Astrocyte (in vitro differentiated cells and primary cell): ENCODE data around the gene PSEN1. TPM values are rescaled to one million over a fixed set of nuclear protein-coding genes. Genes with fewer than 3 reads are reported as not detected.

ENCODE experiments used
- DNase-seq: peaks from one replicate; pipeline ENCODE4 v3.0.0-alpha.2; 2010; ENCODE audit warnings: low read depth
- FAIRE-seq: peaks from 2 replicates; lab custom pipeline; 2011; peaks lifted over from hg19 to GRCh38; lab: Jason Lieb, UNC
- H2AFZ ChIP-seq: 2 replicates; pipeline ENCODE4 v1.6.0; 2012; ENCODE audit warnings: low read depth, low read length, inconsistent platforms
- H3K27ac ChIP-seq: 2 replicates; pipeline ENCODE4 v1.5.1; 2011; ENCODE audit warnings: low read depth, low read length, inconsistent platforms
- H3K27me3 ChIP-seq: 2 replicates; pipeline ENCODE4 v1.6.0; 2011; ENCODE audit warnings: low read length, inconsistent platforms; ENCODE audit not compliant: insufficient read depth
- H3K36me3 ChIP-seq: 2 replicates; pipeline ENCODE4 v1.5.1; 2011; ENCODE audit warnings: low read length, inconsistent platforms; ENCODE audit not compliant: insufficient read depth
- H3K4me1 ChIP-seq: 2 replicates; pipeline ENCODE4 v1.5.1; 2011; ENCODE audit warnings: low read length, inconsistent platforms; ENCODE audit not compliant: insufficient read depth
- H3K4me2 ChIP-seq: 2 replicates; pipeline ENCODE4 v1.6.0; 2012; ENCODE audit warnings: low read length, inconsistent platforms
- H3K4me3 ChIP-seq: 2 replicates; pipeline ENCODE4 v1.5.1; 2011; ENCODE audit warnings: low read depth, mild to moderate bottlenecking, low read length, inconsistent platforms; ENCODE audit not compliant: insufficient read depth
- H3K79me2 ChIP-seq: 2 replicates; pipeline ENCODE4 v1.6.0; 2012; ENCODE audit warnings: mild to moderate bottlenecking, low read length, inconsistent platforms; ENCODE audit not compliant: insufficient read depth
- H3K9ac ChIP-seq: 2 replicates; pipeline ENCODE4 v1.6.0; 2012; ENCODE audit warnings: mild to moderate bottlenecking, low read length, inconsistent platforms
- H3K9me3 ChIP-seq: 2 replicates; pipeline ENCODE4 v1.5.1; 2012; ENCODE audit warnings: low read depth, mild to moderate bottlenecking, low read length, inconsistent platforms; ENCODE audit not compliant: insufficient read depth
- H4K20me1 ChIP-seq: 2 replicates; pipeline ENCODE4 v1.6.0; 2012; ENCODE audit warnings: low read length, inconsistent platforms; ENCODE audit not compliant: insufficient read depth
- H3K27ac Mint-ChIP-seq: one replicate; pipeline ENCODE4 v1.8.0; 2021; ENCODE audit warnings: mild to moderate bottlenecking, mixed read lengths; ENCODE audit not compliant: unreplicated experiment
- H3K27me3 Mint-ChIP-seq: one replicate; pipeline ENCODE4 v1.8.0; 2021; ENCODE audit warnings: low read depth, mixed read lengths; ENCODE audit not compliant: unreplicated experiment
- H3K36me3 Mint-ChIP-seq: one replicate; pipeline ENCODE4 v1.8.0; 2021; ENCODE audit warnings: low read depth, mixed read lengths; ENCODE audit not compliant: unreplicated experiment
- H3K4me1 Mint-ChIP-seq: one replicate; pipeline ENCODE4 v1.8.0; 2021; ENCODE audit warnings: low read depth, mixed read lengths; ENCODE audit not compliant: unreplicated experiment
- H3K4me3 Mint-ChIP-seq: one replicate; pipeline ENCODE4 v1.8.0; 2021; ENCODE audit warnings: mild to moderate bottlenecking, moderate library complexity, mixed read lengths; ENCODE audit not compliant: unreplicated experiment
- H3K9me3 Mint-ChIP-seq: one replicate; pipeline ENCODE4 v1.8.0; 2021; ENCODE audit warnings: mild to moderate bottlenecking, mixed read lengths; ENCODE audit not compliant: unreplicated experiment
- EZH2 ChIP-seq: IDR thresholded peaks from 2 replicates; pipeline ENCODE4 v1.6.1; 2012; ENCODE audit warnings: mild to moderate bottlenecking, low read length, inconsistent platforms; ENCODE audit not compliant: insufficient read depth
- total RNA-seq: library from RNA; stranded (reverse); gene quantifications from 2 replicates; pipeline ENCODE4 v1.2.1, GENCODE V29; 2021
- TF ChIP-seq, protein P1 (sequence below): IDR thresholded peaks from 2 replicates; pipeline ENCODE4 v1.5.1; 2011; ENCODE audit warnings: low read depth, mild to moderate bottlenecking, inconsistent platforms, low read length, moderate library complexity; ENCODE audit not compliant: insufficient read depth

Gene PSEN1
- total RNA-seq, 1 donor from 2014 or later = 89.5 TPM

GRCh38 chr14:73230051-73230450, 93.7 kb downstream of the PSEN1 start:
- FAIRE-seq = no peak
- Histone ChIP-seq H3K9me3 (no peaks in the 10 kb centered on the region), H2AFZ (no peak overlapping the region), H3K9ac (no peak overlapping the region), H3K4me1 (peaks cover 18% of the 10 kb centered on the region), H3K4me2 (no peak overlapping the region), H3K4me3 (no peak overlapping the region), H3K27ac (no peak overlapping the region), H4K20me1 (no peaks in the 10 kb centered on the region), H3K36me3 (no peaks in the 10 kb centered on the region), H3K79me2 (no peaks in the 10 kb centered on the region), H3K27me3 (peaks cover 21% of the 10 kb centered on the region)
- Mint-ChIP-seq H3K27ac (no peak overlapping the region), H3K4me1 (peaks cover 29% of the 10 kb centered on the region), H3K9me3 (no peaks in the 10 kb centered on the region), H3K36me3 (no peaks in the 10 kb centered on the region), H3K4me3 (no peak overlapping the region), H3K27me3 (peaks cover 11% of the 10 kb centered on the region)
- TF ChIP-seq, protein P1, sequence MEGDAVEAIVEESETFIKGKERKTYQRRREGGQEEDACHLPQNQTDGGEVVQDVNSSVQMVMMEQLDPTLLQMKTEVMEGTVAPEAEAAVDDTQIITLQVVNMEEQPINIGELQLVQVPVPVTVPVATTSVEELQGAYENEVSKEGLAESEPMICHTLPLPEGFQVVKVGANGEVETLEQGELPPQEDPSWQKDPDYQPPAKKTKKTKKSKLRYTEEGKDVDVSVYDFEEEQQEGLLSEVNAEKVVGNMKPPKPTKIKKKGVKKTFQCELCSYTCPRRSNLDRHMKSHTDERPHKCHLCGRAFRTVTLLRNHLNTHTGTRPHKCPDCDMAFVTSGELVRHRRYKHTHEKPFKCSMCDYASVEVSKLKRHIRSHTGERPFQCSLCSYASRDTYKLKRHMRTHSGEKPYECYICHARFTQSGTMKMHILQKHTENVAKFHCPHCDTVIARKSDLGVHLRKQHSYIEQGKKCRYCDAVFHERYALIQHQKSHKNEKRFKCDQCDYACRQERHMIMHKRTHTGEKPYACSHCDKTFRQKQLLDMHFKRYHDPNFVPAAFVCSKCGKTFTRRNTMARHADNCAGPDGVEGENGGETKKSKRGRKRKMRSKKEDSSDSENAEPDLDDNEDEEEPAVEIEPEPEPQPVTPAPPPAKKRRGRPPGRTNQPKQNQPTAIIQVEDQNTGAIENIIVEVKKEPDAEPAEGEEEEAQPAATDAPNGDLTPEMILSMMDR = no peak
- no peak for DNase-seq

DNA sequence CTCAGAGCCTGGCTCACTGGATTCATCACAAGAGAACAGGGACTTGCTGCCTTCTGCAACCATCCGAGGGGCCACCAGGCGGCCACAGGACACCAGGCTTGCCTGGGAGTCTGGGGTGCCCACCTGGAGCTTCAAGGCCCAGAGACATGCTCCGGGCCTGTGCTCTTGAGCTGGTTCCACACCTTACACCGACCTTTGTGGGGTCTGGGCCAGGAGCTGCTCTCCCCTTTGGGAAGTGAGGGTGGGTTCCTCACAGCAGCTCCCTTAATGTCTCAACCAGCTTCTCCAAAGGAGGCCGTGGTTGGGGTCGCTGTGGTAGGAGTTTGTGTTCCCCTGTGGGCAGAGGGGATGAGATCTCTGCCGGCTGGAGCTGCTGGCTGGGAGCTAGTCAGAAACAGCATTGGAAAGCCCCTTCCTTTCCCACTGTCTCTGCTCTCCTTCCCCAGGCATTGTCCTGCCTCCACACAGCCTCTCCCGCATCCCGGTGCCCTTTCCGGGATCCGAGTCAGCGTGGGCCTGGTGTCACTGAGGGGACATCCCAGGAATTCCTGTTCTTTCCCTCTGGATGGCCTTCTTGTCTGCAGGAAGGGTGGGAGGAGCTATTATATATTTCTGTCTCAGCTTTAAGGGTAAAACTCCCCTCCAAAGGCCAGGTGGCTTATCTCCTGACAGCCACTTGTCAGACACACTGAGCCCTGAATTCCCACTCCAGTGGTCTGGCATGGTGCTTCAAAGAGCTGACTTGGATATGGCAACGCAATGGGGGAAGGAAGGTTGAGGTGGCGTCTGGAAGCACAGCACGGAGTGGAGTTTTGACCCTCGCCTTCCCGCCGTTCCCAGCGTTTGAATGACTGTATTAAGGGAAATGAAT, 95.9 kb downstream of the PSEN1 start:
- FAIRE-seq = no peak
- H3K27ac Mint-ChIP-seq = no peak overlapping the region

More for the DNA sequence above, 95.9 kb downstream of the PSEN1 start:
- H3K4me1 ChIP-seq = peaks cover 18% of the 10 kb centered on the region
- no peaks in the 10 kb centered on the region for H3K36me3 ChIP-seq
- Mint-ChIP-seq H3K36me3 (no peaks in the 10 kb centered on the region), H3K4me3 (no peak overlapping the region), H3K4me1 (peaks cover 40% of the 10 kb centered on the region), H3K9me3 (no peaks in the 10 kb centered on the region), H3K27me3 (peaks cover 17% of the 10 kb centered on the region)
- no peak for TF ChIP-seq EZH2
- TF ChIP-seq, protein P1 = no peak
- no peaks in the 10 kb centered on the region for H3K79me2 ChIP-seq
- H3K4me3 ChIP-seq = no peak overlapping the region
- no peak overlapping the region for H3K27ac ChIP-seq
- no peak overlapping the region for H3K4me2 ChIP-seq
- no peaks in the 10 kb centered on the region for H3K9me3 ChIP-seq
- peaks cover 40% of the 10 kb centered on the region for H3K27me3 ChIP-seq
- no peak overlapping the region for H2AFZ ChIP-seq
- H4K20me1 ChIP-seq = peaks cover 4% of the 10 kb centered on the region
- no peak for DNase-seq
- H3K9ac ChIP-seq = no peak overlapping the region
